HepG2 (cell line): ENCODE measurements around the gene ARTN. TPM values are rescaled to one million over a fixed set of nuclear protein-coding genes. Genes with fewer than 3 reads are reported as not detected.

Experiments
- GATAD2A ChIP-seq: IDR thresholded peaks from 2 replicates; pipeline ENCODE4 v1.6.1; 2016
- GTF3A ChIP-seq: sonication (generic); formaldehyde crosslinking; conservative IDR thresholded peaks from 2 replicates; pipeline ENCODE4 v1.4.0; 2020; ENCODE audit warnings: mild to moderate bottlenecking, missing genetic modification reagents
- HMGA1 ChIP-seq: sonication (generic); formaldehyde crosslinking; conservative IDR thresholded peaks from 2 replicates; pipeline ENCODE4 v1.4.0; 2020; ENCODE audit warnings: missing genetic modification reagents
- ISL2 ChIP-seq: sonication (generic); formaldehyde crosslinking; IDR thresholded peaks from 2 replicates; pipeline ENCODE4 v1.5.0; 2020; ENCODE audit warnings: missing genetic modification reagents
- KLF12 ChIP-seq: sonication (generic); formaldehyde crosslinking; IDR thresholded peaks from 2 replicates; pipeline ENCODE4 v1.4.0; 2020; ENCODE audit warnings: missing genetic modification reagents, borderline replicate concordance
- MZF1 ChIP-seq: sonication (generic); formaldehyde crosslinking; IDR thresholded peaks from 2 replicates; pipeline ENCODE4 v1.8.1; 2023; ENCODE audit warnings: mild to moderate bottlenecking, missing genetic modification reagents, borderline replicate concordance
- NFE2 ChIP-seq: sonication (generic); formaldehyde crosslinking; IDR thresholded peaks from 2 replicates; pipeline ENCODE4 v1.4.0; 2020; ENCODE audit warnings: missing genetic modification reagents
- SP5 ChIP-seq: IDR thresholded peaks from 2 replicates; pipeline ENCODE4 v1.6.1; 2016; ENCODE audit warnings: low read depth, borderline replicate concordance
- TBP ChIP-seq: sonication (generic); formaldehyde crosslinking; IDR thresholded peaks from 2 replicates; pipeline ENCODE4 v1.5.0; 2020; ENCODE audit warnings: missing genetic modification reagents
- ZBTB1 ChIP-seq: sonication (generic); formaldehyde crosslinking; IDR thresholded peaks from 2 replicates; pipeline ENCODE4 v1.4.0; 2020; ENCODE audit warnings: missing genetic modification reagents, borderline replicate concordance
- ZNF547 ChIP-seq: sonication (generic); formaldehyde crosslinking; IDR thresholded peaks from 2 replicates; pipeline ENCODE4 v1.5.1; 2020; ENCODE audit warnings: mild to moderate bottlenecking, missing genetic modification reagents
- ZNF660 ChIP-seq: sonication (generic); formaldehyde crosslinking; IDR thresholded peaks from 2 replicates; pipeline ENCODE4 v1.5.1; 2020; ENCODE audit warnings: mild to moderate bottlenecking, low read depth, missing genetic modification reagents, borderline replicate concordance
- ZSCAN31 ChIP-seq: sonication (generic); formaldehyde crosslinking; IDR thresholded peaks from 2 replicates; pipeline ENCODE4 v1.5.0; 2020; ENCODE audit warnings: low read depth, mild to moderate bottlenecking, missing genetic modification reagents
- polyA plus RNA-seq, 8 experiments: library from polyadenylated mRNA; depleted of rRNA in 3 of 8; stranded (reverse) in 7 of 8; unstranded in 1 of 8; fragments of >200 nt; fragmentation: Illumina TruSeq in 4 of 8; extraction: Trizol in 4 of 8; gene quantifications; 2 replicates each; pipeline versions ENCODE4 v1.2.1 to v1.2.3, GENCODE V29; 2011 to 2016; ENCODE audit warnings: low read depth in 4 of 8, missing spikeins in 1 of 8, mixed read lengths in 1 of 8; ENCODE audit not compliant: insufficient read depth in 1 of 8
- total RNA-seq, 5 experiments: library from RNA; depleted of rRNA; stranded (reverse); fragments of >200 nt; fragmentation: Illumina TruSeq; extraction: Trizol; gene quantifications; 2 replicates each; pipeline ENCODE4 v1.2.3, GENCODE V29; 2016; ENCODE audit warnings: low read depth in 1 of 5
- TF ChIP-seq, protein P1 (sequence below): sonication (generic); formaldehyde crosslinking; IDR thresholded peaks from 2 replicates; pipeline ENCODE4 v1.4.0; 2020; ENCODE audit warnings: mild to moderate bottlenecking, missing genetic modification reagents
- TF ChIP-seq, protein P2 (sequence below): sonication (generic); formaldehyde crosslinking; IDR thresholded peaks from 2 replicates; pipeline ENCODE4 v1.5.1; 2020; ENCODE audit warnings: mild to moderate bottlenecking, missing genetic modification reagents, moderate library complexity
- TF ChIP-seq, protein P3 (sequence below): sonication (generic); formaldehyde crosslinking; IDR thresholded peaks from 2 replicates; pipeline ENCODE4 v1.8.0; 2022; ENCODE audit warnings: low read depth, missing genetic modification reagents
- TF ChIP-seq, protein P4 (sequence below): sonication (generic); formaldehyde crosslinking; IDR thresholded peaks from 2 replicates; pipeline ENCODE4 v1.8.0; 2022; ENCODE audit warnings: missing genetic modification reagents, mild to moderate bottlenecking, inconsistent platforms, borderline replicate concordance
- TF ChIP-seq, protein P5 (sequence below): sonication (generic); formaldehyde crosslinking; IDR thresholded peaks from 2 replicates; pipeline ENCODE4 v1.4.0; 2020; ENCODE audit warnings: missing genetic modification reagents
- TF ChIP-seq, protein P6 (sequence below): sonication (generic); formaldehyde crosslinking; IDR thresholded peaks from 2 replicates; pipeline ENCODE4 v1.8.0; 2022; ENCODE audit warnings: missing genetic modification reagents, mild to moderate bottlenecking, borderline replicate concordance

ARTN gene
- total and polyA plus RNA-seq, 2 of the 13 experiments (the other 11 are each of a cell fraction or from before 2014, with no cell fraction given): 0.11 to 0.62 TPM

DNA sequence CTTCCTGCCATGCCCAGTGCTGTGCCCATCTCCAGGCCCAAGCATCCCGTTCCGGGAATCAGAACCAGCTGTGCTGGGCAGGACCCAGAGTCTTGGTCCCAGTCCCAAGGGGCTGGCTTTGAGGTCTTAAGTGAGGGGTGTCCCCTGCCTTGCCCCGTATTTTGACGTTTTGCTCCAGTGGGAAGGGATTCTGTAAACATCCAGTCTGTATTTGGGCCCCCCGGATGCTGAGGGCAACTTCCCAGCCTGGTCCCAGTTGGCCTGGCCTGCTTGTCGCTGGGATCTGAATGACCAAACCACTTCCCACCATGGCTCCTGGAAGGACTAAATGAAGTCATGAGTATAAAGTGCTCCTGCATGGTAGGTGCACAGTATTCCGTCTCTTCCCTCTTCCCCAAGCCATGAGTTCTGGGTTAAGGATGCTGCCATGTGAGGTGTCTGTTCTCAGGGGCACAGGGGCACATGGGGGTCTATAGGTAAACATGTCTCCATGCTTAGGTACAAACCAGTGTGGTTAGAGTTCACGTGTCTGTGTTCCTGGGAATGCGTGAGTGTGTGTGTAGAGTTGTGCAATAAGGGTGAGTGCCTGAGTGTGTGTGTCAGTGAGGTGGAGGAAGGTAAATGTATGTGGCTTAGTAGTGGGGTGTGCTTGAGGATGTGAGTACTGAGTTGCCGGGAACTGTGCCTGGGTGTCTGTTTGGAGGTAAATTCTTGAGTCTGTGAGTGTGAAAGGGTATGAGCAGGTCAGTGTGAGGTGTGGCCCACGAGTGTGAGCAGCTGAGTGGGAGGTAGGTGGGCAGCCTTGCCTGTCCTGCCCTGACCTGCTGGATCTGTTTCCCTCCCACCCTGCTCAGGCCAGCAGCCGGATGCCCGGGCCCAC lies 46.9 kb downstream of the ARTN start (continued):
- TF ChIP-seq, protein P1, sequence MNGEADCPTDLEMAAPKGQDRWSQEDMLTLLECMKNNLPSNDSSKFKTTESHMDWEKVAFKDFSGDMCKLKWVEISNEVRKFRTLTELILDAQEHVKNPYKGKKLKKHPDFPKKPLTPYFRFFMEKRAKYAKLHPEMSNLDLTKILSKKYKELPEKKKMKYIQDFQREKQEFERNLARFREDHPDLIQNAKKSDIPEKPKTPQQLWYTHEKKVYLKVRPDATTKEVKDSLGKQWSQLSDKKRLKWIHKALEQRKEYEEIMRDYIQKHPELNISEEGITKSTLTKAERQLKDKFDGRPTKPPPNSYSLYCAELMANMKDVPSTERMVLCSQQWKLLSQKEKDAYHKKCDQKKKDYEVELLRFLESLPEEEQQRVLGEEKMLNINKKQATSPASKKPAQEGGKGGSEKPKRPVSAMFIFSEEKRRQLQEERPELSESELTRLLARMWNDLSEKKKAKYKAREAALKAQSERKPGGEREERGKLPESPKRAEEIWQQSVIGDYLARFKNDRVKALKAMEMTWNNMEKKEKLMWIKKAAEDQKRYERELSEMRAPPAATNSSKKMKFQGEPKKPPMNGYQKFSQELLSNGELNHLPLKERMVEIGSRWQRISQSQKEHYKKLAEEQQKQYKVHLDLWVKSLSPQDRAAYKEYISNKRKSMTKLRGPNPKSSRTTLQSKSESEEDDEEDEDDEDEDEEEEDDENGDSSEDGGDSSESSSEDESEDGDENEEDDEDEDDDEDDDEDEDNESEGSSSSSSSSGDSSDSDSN (CRISPR knock-in tag): 0 out of 2 replicates have a peak, but pooled peaks have one; percentile 5
- TF ChIP-seq NFE2 (CRISPR knock-in tag) (no peak), ZBTB1 (CRISPR knock-in tag) (no peak), HMGA1 (CRISPR knock-in tag) (no peak), ZNF660 (CRISPR knock-in tag) (no peak), SP5 (CRISPR knock-in tag) (no peak), ISL2 (no peak), MZF1 (no peak), GATAD2A (CRISPR knock-in tag) (peak; percentile 53; the same call in 1 of the 2 replicates), TBP (CRISPR knock-in tag) (no peak), KLF12 (CRISPR knock-in tag) (no peak), GTF3A (CRISPR knock-in tag) (0 out of 2 replicates have a peak, but pooled peaks have one; percentile 31), ZNF547 (CRISPR knock-in tag) (no peak), ZSCAN31 (CRISPR knock-in tag) (no peak)
- TF ChIP-seq, protein P2, sequence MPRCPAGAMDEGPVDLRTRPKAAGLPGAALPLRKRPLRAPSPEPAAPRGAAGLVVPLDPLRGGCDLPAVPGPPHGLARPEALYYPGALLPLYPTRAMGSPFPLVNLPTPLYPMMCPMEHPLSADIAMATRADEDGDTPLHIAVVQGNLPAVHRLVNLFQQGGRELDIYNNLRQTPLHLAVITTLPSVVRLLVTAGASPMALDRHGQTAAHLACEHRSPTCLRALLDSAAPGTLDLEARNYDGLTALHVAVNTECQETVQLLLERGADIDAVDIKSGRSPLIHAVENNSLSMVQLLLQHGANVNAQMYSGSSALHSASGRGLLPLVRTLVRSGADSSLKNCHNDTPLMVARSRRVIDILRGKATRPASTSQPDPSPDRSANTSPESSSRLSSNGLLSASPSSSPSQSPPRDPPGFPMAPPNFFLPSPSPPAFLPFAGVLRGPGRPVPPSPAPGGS (CRISPR knock-in tag): no peak
- TF ChIP-seq, protein P3, sequence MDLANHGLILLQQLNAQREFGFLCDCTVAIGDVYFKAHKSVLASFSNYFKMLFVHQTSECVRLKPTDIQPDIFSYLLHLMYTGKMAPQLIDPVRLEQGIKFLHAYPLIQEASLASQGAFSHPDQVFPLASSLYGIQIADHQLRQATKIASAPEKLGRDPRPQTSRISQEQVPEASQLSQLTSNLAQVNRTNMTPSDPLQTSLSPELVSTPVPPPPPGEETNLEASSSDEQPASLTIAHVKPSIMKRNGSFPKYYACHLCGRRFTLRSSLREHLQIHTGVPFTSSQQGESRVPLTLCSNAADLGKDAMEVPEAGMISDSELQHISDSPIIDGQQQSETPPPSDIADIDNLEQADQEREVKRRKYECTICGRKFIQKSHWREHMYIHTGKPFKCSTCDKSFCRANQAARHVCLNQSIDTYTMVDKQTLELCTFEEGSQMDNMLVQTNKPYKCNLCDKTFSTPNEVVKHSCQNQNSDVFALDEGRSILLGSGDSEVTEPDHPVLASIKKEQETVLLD (CRISPR knock-in tag): no peak
- TF ChIP-seq, protein P4, sequence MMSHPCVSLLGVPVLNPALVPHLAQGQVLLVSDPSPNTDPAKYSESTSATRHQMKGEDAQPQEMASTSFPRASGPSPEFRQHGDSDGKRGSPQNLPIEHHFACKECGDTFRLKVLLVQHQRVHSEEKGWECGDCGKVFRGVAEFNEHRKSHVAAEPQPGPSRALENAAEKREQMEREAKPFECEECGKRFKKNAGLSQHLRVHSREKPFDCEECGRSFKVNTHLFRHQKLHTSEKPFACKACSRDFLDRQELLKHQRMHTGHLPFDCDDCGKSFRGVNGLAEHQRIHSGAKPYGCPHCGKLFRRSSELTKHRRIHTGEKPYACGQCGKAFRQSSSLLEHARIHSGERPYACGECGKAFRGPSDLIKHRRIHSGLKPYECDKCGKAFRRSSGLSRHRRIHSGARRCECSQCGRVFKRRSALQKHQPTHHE (CRISPR knock-in tag): no peak
- TF ChIP-seq, protein P5, sequence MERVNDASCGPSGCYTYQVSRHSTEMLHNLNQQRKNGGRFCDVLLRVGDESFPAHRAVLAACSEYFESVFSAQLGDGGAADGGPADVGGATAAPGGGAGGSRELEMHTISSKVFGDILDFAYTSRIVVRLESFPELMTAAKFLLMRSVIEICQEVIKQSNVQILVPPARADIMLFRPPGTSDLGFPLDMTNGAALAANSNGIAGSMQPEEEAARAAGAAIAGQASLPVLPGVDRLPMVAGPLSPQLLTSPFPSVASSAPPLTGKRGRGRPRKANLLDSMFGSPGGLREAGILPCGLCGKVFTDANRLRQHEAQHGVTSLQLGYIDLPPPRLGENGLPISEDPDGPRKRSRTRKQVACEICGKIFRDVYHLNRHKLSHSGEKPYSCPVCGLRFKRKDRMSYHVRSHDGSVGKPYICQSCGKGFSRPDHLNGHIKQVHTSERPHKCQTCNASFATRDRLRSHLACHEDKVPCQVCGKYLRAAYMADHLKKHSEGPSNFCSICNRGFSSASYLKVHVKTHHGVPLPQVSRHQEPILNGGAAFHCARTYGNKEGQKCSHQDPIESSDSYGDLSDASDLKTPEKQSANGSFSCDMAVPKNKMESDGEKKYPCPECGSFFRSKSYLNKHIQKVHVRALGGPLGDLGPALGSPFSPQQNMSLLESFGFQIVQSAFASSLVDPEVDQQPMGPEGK (CRISPR knock-in tag): 0 out of 2 replicates have a peak, but pooled peaks have one; percentile 13
- TF ChIP-seq, protein P6, sequence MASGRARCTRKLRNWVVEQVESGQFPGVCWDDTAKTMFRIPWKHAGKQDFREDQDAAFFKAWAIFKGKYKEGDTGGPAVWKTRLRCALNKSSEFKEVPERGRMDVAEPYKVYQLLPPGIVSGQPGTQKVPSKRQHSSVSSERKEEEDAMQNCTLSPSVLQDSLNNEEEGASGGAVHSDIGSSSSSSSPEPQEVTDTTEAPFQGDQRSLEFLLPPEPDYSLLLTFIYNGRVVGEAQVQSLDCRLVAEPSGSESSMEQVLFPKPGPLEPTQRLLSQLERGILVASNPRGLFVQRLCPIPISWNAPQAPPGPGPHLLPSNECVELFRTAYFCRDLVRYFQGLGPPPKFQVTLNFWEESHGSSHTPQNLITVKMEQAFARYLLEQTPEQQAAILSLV (CRISPR knock-in tag): no peak
